Thoracic aorta (tissue), 2 donors: Measurements from ENCODE around the gene PHF23. TPM values are rescaled to one million over a fixed set of nuclear protein-coding genes. Genes with fewer than 3 reads are reported as not detected.

ENCODE experiments used
- ATAC-seq: fragments of 150-250 bp; one replicate; pipeline ENCODE4 v1.8.0; 2017; ENCODE audit warnings: low read depth; ENCODE audit not compliant: insufficient number of reproducible peaks, low FRiP score
- DNase-seq: peaks from one replicate; pipeline ENCODE4 v3.0.0-alpha.2; 2020; ENCODE audit warnings: low spot score
- H3K27ac ChIP-seq, 2 donors: fragments of 200-600 bp; sonication (generic); 1 replicate in 1 of 2; 2 replicates in 1 of 2; pipeline ENCODE4 v1.5.1; 2016; ENCODE audit warnings: mild to moderate bottlenecking in 2 of 2, moderate library complexity in 2 of 2
- H3K27me3 ChIP-seq: fragments of 200-600 bp; sonication (generic); replicated peaks from 2 replicates; pipeline ENCODE4 v1.6.0; 2016; ENCODE audit warnings: mild to moderate bottlenecking; ENCODE audit not compliant: insufficient read depth
- H3K36me3 ChIP-seq: fragments of 200-600 bp; sonication (generic); one replicate; pipeline ENCODE4 v1.5.1; 2016
- H3K4me1 ChIP-seq, 2 donors: fragments of 200-600 bp; sonication (generic); 1 replicate in 1 of 2; 2 replicates in 1 of 2; pipeline versions ENCODE4 v1.5.1 to v1.6.0; 2016; ENCODE audit warnings: low read depth in 2 of 2, mild to moderate bottlenecking in 1 of 2; ENCODE audit not compliant: control insufficient read depth in 1 of 2
- H3K4me3 ChIP-seq: fragments of 200-600 bp; sonication (generic); 2 replicates; pipeline ENCODE4 v1.5.1; 2016; ENCODE audit warnings: mild to moderate bottlenecking
- H3K9me3 ChIP-seq: fragments of 200-600 bp; sonication (generic); 2 replicates; pipeline ENCODE4 v1.5.1; 2016
- CTCF ChIP-seq: fragments of 200-600 bp; sonication (generic); IDR thresholded peaks from one replicate; pipeline ENCODE4 v1.5.1; 2019; ENCODE audit warnings: antibody characterized with exemption
- total RNA-seq, 2 donors: library from RNA; depleted of rRNA; stranded (reverse); fragments of >200 nt; gene quantifications; one replicate each; pipeline versions ENCODE4 v1.1.0 to v1.2.3, GENCODE V29; 2016

Gene PHF23
- total RNA-seq, 2 donors from 2014 or later = 25.1 to 44.7 TPM

- TF ChIP-seq CTCF = no peak
- ATAC-seq = no peak
- H3K27me3 ChIP-seq = peaks cover 12% of the 10 kb centered on the region
- no peak for DNase-seq
- H3K36me3 ChIP-seq = peaks cover 26% of the 10 kb centered on the region
- no peak overlapping the region for H3K4me3 ChIP-seq
- H3K4me1 ChIP-seq = peaks cover 11 to 25% of the 10 kb centered on the region in 2 donors
- H3K9me3 ChIP-seq = no peaks in the 10 kb centered on the region
- H3K27ac ChIP-seq = no peak overlapping the region
Measured at GRCh38 chr17:7258731-7259554, 19.7 kb upstream of the PHF23 start.

- no peak for DNase-seq
Measured at GRCh38 chr17:7256766-7257456, 17.7 kb upstream of the PHF23 start.

GRCh38 chr17:7254511-7254910, 15.3 kb upstream of the PHF23 start:
- no peak for TF ChIP-seq CTCF
- no peak overlapping the region for H3K4me3 ChIP-seq
- ATAC-seq = no peak

More at GRCh38 chr17:7256766-7257456, 17.7 kb upstream of the PHF23 start:
- H3K36me3 ChIP-seq = peaks cover 26% of the 10 kb centered on the region
- no peaks in the 10 kb centered on the region for H3K9me3 ChIP-seq
- peaks cover 4% of the 10 kb centered on the region for H3K27me3 ChIP-seq
- no peak for TF ChIP-seq CTCF
- peaks cover 13 to 20% of the 10 kb centered on the region in 2 donors for H3K4me1 ChIP-seq
- ATAC-seq = no peak
- H3K4me3 ChIP-seq = no peak overlapping the region
- H3K27ac ChIP-seq = no peak overlapping the region

GRCh38 chr17:7253082-7253481, 13.8 kb upstream of the PHF23 start:
- TF ChIP-seq CTCF = no peak
- no peak for ATAC-seq
- Histone ChIP-seq H3K9me3 (no peaks in the 10 kb centered on the region), H3K4me3 (peak overlapping the region; percentile 98), H3K36me3 (peaks cover 18% of the 10 kb centered on the region), H3K4me1 (peaks cover 18 to 36% of the 10 kb centered on the region in 2 donors), H3K27ac (peak overlapping the region; percentile 99), H3K27me3 (no peaks in the 10 kb centered on the region)
- DNase-seq = no peak

More at GRCh38 chr17:7254511-7254910, 15.3 kb upstream of the PHF23 start:
- Histone ChIP-seq H3K36me3 (peaks cover 26% of the 10 kb centered on the region), H3K27me3 (no peaks in the 10 kb centered on the region), H3K27ac (no peak overlapping the region), H3K9me3 (no peaks in the 10 kb centered on the region), H3K4me1 (peaks cover 15 to 26% of the 10 kb centered on the region in 2 donors)
- no peak for DNase-seq
